GM12892 (cell line): ENCODE data around the gene PRKAG2.

Experiments used
- POLR2A ChIP-seq: IDR thresholded peaks from 2 replicates; pipeline ENCODE4 v1.6.1; 2011; ENCODE audit warnings: low read depth, low read length, control low read depth
- POLR2AphosphoS5 ChIP-seq: IDR thresholded peaks from 2 replicates; pipeline ENCODE4 v1.6.1; 2011; ENCODE audit warnings: low read depth, low read length, control low read depth

DNA sequence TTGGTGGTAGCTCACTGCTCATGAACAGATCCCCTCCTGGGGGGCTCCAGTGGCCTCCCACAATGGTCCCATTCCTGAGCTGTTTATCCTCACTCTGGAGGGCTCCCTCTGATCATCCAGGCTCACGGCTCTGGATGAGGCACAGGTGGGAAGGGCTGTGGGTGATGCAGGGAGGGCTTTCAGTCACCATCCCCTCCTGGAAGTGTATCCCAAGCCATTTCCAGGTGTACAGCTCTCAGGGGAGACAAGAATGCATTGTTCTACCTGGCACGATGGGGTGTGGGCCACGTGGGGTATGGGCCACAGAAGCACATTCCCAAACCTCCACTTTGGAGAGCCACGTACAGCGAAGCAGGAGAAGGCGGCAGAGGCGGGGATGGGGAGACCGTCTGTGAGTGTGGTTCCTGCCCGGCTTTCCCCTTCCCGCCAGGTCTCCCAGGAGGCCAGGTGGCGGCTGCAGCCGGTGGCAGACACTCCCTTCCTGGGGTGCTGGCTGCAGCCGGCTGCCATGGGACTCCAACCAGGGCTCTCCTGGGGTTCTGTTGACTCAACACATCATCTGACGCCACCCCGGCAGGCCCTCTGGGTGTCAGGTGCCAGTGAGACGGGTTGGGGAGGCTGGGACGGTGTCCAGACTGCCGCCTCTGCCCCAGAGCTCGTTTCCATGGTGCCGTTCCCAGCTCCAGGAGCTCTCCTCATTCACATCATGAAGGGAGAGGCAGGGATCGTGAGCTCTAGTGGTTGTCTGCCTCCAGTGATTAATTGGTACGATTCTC is 187.5 kb downstream of the PRKAG2 start:
- TF ChIP-seq POLR2A (no peak), POLR2AphosphoS5 (no peak)
